ENCODE measurements around the gene CDH1. TPM values are rescaled to one million over a fixed set of nuclear protein-coding genes. Genes with fewer than 3 reads are reported as not detected.
A peak's percentile ranks its signal among the peaks of the same experiment; 100 is the strongest.

CDH1 gene
- total and polyA plus RNA-seq, 10 donors = 5.2 to 35.9 (median 10.9) TPM

DNA sequence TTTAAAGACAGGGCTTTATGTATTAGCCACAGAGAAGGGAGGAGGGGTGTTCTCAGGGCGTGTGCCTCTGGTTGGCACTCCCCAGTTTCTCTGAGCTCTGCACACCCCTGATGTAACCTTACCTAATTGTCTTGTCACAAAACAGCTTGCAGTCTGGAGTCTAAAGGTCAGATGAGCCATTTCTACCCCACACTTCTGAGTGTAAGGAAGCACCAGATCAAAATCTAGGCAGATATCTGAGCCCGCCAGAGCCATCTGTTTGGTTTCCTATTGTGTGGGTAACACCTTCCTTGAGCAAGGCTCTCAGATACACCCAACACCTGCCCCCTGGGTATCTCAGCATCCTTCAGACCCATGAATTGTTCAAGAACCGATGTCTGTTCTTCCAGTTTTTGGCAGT lies 15.5 kb downstream of the CDH1 start:
- peaks cover 0 to 23% (median 7%) of the 10 kb centered on the region in 6 donors for H3K4me1 ChIP-seq
- no peak for DNase-seq
- 47 to 67% (median 66%) methylated on average over 3 of the region's 3 CpGs for WGBS, 5 donors
- no peaks in the 10 kb centered on the region for H3K36me3 ChIP-seq
- H3K27ac ChIP-seq = no peak overlapping the region
- TF ChIP-seq POLR2A (IDR thresholded peaks at IDR 0.05) (no peak), POLR2AphosphoS5 (IDR thresholded peaks at IDR 0.05) (no peak)
- TF ChIP-seq, protein P1, sequence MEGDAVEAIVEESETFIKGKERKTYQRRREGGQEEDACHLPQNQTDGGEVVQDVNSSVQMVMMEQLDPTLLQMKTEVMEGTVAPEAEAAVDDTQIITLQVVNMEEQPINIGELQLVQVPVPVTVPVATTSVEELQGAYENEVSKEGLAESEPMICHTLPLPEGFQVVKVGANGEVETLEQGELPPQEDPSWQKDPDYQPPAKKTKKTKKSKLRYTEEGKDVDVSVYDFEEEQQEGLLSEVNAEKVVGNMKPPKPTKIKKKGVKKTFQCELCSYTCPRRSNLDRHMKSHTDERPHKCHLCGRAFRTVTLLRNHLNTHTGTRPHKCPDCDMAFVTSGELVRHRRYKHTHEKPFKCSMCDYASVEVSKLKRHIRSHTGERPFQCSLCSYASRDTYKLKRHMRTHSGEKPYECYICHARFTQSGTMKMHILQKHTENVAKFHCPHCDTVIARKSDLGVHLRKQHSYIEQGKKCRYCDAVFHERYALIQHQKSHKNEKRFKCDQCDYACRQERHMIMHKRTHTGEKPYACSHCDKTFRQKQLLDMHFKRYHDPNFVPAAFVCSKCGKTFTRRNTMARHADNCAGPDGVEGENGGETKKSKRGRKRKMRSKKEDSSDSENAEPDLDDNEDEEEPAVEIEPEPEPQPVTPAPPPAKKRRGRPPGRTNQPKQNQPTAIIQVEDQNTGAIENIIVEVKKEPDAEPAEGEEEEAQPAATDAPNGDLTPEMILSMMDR (IDR thresholded peaks at IDR 0.05 in 8 of 11, conservative IDR thresholded peaks at IDR 0.05 in 3 of 11) = no peak
- no peak overlapping the region for H3K4me3 ChIP-seq
- H3K27me3 ChIP-seq (replicated peaks in 1 of 7) = no peaks in the 10 kb centered on the region
- intact Hi-C loops (cut with DNase I; ENCODE audit: low total_unique reads) = no loop called here
- no peaks in the 10 kb centered on the region for H3K9me3 ChIP-seq

GRCh38 chr16:68754084-68754792 lies 17.1 kb downstream of the CDH1 start:
- DNase-seq = no peak
- Histone ChIP-seq H3K27ac (no peak overlapping the region), H3K36me3 (no peaks in the 10 kb centered on the region), H3K4me1 (peaks cover 0 to 25% (median 7%) of the 10 kb centered on the region in 6 donors), H3K9me3 (no peaks in the 10 kb centered on the region), H3K27me3 (replicated peaks in 1 of 7) (no peaks in the 10 kb centered on the region), H3K4me3 (no peak overlapping the region)
- TF ChIP-seq, protein P1 (IDR thresholded peaks at IDR 0.05 in 8 of 11, conservative IDR thresholded peaks at IDR 0.05 in 3 of 11) = no peak
- no peak for TF ChIP-seq POLR2A (IDR thresholded peaks at IDR 0.05)
- no peak for TF ChIP-seq POLR2AphosphoS5 (IDR thresholded peaks at IDR 0.05)
- 80 to 87% (median 81%) methylated on average over 7 of the region's 7 CpGs for WGBS, 5 donors
- intact Hi-C loops (cut with DNase I; ENCODE audit: low total_unique reads) = no loop called here

- 60 to 75% (median 69%) methylated on average over 10 of the region's 10 CpGs for WGBS, 5 donors
- H3K36me3 ChIP-seq = no peaks in the 10 kb centered on the region
- H3K27me3 ChIP-seq (replicated peaks in 1 of 7) = peaks cover 0 to 8% (median 0%) of the 10 kb centered on the region in 7 donors
- H3K4me3 ChIP-seq = no peak overlapping the region
- H3K9me3 ChIP-seq = no peaks in the 10 kb centered on the region
- no peak for DNase-seq
- TF ChIP-seq POLR2AphosphoS5 (IDR thresholded peaks at IDR 0.05) (no peak), POLR2A (IDR thresholded peaks at IDR 0.05) (no peak)
- TF ChIP-seq, protein P1 (IDR thresholded peaks at IDR 0.05 in 8 of 11, conservative IDR thresholded peaks at IDR 0.05 in 3 of 11) = no peak
- H3K27ac ChIP-seq = peak overlapping the region in 4 of 8 donors; percentile 32 to 57 (median 52)
- H3K4me1 ChIP-seq = peaks cover 0 to 31% (median 14%) of the 10 kb centered on the region in 6 donors
- intact Hi-C loops (cut with DNase I; ENCODE audit: low total_unique reads) = no loop called here
Measured at GRCh38 chr16:68756239-68756915, 19.3 kb downstream of the CDH1 start.

DNA sequence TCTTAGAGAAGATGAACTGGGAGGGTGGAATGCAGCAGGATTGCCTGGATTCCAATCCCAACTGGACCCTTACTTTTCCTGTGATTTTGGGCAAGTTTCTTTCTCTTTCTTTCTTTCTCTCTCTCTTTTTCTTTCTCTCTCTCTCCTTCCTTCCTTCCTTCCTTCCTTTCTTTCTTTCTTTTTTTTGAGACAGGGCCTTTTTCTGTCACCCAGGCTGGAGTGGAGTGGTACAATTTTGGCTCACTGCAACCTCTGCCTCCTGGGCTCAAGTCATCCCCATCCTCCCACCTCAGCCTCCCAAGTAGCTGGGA lies 20.5 kb downstream of the CDH1 start:
- Histone ChIP-seq H3K4me3 (no peak overlapping the region), H3K27ac (peak overlapping the region in 4 of 8 donors; percentile 32 to 57 (median 52))
- TF ChIP-seq, protein P1 (IDR thresholded peaks at IDR 0.05 in 8 of 11, conservative IDR thresholded peaks at IDR 0.05 in 3 of 11) = no peak
- TF ChIP-seq POLR2AphosphoS5 (IDR thresholded peaks at IDR 0.05) (no peak), POLR2A (IDR thresholded peaks at IDR 0.05) (no peak)

More for the DNA sequence above, 20.5 kb downstream of the CDH1 start:
- Histone ChIP-seq H3K9me3 (no peaks in the 10 kb centered on the region), H3K4me1 (peaks cover 0 to 37% (median 14%) of the 10 kb centered on the region in 6 donors), H3K27me3 (replicated peaks in 1 of 7) (peaks cover 0 to 8% (median 0%) of the 10 kb centered on the region in 7 donors), H3K36me3 (no peaks in the 10 kb centered on the region)
- intact Hi-C loops (cut with DNase I; ENCODE audit: low total_unique reads) = no loop called here
- no peak for DNase-seq

All from spleen (tissue), 11 donors.